NK-92 treated with Interleukin-12 subunit alpha and Interleukin-12 subunit beta, amount 100 ng/mL, for 24 hours (cell line): ENCODE data around the gene SOX6.
"Not testable (repeated sequence)": the region's sequence is repeated elsewhere in the genome, so short reads cannot be mapped to it uniquely, and the experiment has no call there.

Experiments used
- DNase-seq: peaks from one replicate; lab custom pipeline; 2025; lab: John Stamatoyannopoulos, UW

Gene SOX6

DNA sequence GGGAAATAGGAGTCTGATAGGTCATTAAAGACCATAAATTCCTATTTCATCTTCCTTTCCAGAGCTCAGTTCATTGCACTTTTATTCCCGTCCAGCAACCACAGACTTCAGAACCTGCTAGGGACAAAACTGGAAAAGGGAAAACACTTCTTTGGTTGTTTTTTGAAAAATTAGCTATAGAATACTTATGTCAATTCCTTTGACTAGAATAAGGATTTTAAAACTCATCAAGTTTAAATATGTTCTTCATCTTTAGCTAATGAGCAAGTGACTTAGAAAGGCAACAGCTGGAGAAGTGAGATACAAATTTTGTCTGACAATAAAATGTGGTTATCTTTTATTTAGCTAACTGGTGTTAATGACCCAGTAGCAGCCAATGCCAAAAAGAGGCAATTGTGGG, 206.9 kb downstream of the SOX6 start:
- no peak for DNase-seq

DNA sequence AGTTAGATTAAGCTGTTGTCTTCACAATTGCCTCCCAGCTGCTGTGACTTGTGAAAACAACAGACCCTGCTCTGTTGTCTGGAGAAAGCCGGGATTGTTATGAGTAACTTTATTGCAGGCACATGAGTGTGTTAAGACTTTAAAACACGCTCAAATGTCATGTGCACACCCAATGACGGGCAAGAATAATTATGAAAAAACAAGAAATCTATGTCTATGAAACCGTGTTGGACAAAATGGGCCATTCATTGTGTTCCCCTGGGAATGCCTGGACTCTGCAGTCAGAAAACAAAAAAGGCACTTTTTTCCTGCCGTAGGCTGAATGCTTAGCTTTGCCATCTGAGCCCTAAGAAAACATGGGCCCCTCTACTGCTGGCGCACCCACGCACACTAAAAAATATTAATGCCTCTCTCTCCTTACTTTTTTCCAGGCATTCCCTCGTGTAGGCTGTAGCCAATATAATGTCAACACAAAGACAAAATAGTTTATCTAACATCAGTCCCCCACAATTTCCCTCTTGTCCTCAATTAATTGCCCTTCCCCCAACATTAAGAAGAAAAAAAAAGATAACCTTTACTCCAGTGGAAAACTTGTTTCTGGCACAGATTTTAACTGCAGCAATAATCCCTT, 207.9 kb downstream of the SOX6 start:
- DNase-seq: no peak

DNA sequence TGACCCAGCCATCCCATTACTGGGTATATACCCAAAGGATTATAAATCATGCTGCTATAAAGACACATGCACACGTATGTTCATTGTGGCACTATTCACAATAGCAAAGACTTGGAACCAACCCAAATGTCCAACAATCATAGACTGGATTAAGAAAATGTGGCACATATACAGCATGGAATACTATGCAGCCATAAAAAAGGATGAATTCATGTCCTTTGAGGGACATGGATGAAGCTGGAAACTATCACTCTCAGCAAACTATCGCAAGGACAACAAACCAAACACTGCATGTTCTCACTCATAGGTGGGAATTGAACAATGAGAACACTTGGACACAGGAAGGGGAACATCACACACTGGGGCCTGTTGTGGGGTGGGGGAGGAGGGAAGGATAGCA, 209.4 kb downstream of the SOX6 start:
- DNase-seq: not testable (repeated sequence)

DNA sequence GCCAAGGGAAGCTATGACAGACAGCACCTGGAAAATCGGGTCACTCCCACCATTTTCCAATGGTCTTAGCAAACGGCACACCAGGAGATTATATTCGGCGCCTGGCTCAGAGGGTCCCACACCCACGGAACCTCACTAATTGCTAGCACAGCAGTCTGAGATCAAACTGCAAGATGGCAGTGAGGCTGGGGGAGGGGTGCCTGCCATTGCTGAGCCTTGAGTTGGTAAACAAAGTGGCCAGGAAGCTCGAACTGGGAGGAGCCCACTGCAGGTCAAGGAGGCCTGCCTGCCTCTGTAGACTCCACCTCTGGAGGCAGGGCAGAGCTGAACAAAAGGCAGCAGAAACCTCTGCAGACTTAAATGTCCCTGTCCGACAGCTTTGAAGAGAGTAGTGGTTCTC, 214.7 kb downstream of the SOX6 start:
- not testable (repeated sequence) for DNase-seq

DNA sequence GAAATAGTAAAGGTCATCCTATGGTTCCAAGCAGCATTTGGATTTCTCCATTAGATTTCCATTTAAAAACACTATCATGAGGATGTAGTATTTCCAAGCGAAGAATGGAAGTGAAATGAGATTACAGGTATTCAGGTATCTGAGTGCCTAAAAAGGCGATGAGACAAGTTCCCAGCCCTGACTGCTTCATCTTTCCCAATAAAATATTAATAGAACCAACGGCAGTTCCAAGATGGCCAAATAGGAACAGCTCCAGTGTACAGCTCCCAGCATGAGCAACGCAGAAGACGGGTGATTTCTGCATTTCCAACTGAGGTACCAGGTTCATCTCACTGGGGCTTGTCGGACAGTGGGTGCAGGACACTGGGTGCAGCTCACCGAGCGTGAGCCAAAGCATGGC, 215.2 kb downstream of the SOX6 start:
- DNase-seq: not testable (repeated sequence)

DNA sequence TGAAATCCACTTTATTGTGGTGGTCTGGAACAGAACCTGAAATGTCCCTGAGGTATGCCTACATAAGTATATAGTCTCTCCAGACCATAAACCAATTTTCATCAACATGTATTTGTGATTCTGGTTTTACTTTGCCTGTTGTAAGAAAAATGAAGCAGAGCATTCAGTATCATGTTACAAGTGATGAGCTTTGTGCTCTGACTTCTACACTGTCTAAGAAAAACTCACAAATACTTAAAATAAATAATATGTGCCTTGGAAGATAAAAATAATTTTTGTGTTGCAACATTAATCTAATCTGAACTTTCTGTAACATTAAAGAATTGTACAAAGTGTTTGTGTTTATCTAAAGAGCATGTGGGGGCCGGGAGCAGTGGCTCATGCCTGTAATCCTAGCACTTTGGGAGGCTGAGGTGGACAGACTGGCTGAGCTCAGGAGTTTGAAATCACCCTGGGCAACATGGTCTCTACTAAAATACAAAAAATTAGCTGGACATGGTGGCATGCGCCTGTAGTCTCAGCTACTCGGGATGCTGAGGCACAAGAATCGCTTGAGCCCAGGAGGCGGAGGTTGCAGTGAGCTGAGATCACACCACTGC, 219.5 kb downstream of the SOX6 start:
- no peak for DNase-seq

DNA sequence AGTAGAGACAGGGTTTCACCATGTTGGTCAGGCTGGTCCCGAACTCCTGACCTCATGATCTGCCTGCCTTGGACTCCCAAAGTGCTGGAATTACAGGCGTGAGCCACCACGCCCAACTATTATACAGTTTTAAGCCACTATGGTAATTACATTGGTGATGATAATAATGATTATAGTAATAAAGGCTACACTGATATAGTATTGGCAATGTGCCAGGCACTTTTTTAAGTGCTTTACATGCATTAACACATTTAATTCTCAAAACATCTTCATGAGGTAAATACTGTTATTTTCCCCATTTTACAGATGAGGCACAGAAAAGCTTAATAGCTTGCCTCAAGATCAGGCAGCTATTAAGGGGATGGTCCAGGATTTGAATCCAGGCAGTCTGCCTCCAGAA, 222.5 kb downstream of the SOX6 start:
- no peak for DNase-seq

DNA sequence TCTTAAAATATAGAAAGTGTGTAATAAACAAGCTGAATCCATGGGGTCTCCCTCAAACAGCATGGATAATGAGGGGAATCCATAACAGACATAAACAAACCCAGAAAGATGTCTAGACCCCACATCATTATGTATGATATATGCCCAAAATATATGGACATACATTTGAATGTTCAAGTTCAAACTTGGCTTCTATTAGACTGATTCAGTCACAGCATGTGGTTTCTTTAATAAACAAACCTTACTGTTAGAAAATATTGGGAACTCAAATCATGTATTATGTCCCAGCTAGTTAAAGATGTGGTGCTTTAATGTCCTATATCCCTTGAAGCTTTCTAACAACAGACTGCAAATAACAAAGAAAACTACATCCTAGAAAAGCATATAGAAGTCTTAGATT, 228.6 kb downstream of the SOX6 start:
- no peak for DNase-seq

DNA sequence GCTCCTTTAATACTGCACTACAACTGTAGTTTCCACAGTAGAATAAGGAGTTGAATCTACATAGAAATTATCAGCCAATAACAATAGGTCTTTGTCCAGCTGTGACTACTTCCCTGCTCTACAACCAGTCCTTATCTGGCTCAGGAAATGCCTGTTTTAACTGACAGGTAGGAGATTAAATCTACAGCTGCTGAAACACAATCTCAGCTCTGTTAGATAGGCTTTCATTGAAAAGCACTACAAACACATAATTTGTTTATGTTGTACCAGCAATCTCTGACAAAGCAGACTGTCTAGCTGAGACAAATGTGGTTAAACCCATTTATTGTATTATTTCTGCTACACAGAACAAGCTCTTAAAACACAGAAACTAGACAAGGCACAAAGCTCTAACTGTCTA, 230.0 kb downstream of the SOX6 start:
- DNase-seq: no peak

DNA sequence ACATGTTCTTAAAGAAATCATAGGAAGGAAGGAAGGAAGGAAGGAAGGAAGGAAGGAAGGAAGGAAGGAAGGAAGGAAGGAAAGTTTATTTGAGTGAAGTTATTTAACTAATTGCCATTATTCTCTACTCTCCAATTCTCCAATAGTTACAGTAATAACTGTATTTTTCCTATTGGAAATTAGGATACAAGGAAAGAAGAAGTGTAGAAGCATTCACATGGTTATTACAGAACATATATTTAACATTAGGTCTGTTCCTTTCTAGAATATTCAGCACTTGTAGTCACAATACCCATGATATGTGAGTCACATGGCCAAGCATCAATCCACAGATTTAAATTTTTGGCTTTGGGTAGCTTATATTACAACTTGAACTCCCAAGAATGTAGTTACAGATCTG, 230.6 kb downstream of the SOX6 start:
- no peak for DNase-seq

DNA sequence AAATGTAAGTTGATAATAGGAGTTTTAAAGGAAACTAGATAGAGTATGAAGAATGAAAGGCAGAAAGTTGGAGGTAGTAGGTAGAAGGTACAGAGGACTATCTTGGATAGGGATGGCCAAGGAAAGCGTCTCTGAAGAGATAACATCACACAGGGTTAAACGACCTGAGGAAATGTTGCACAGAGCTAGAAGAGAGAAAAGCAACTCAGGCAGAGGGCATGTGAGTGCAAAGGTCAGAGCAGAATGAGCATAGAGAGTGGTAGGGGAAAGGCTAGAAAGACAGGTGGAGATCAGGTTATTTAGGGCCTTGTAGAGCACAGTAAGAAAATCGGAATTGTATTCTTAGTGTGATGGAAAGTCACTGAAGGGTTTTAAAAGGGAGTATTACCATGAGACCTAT, 232.0 kb downstream of the SOX6 start:
- DNase-seq: no peak

DNA sequence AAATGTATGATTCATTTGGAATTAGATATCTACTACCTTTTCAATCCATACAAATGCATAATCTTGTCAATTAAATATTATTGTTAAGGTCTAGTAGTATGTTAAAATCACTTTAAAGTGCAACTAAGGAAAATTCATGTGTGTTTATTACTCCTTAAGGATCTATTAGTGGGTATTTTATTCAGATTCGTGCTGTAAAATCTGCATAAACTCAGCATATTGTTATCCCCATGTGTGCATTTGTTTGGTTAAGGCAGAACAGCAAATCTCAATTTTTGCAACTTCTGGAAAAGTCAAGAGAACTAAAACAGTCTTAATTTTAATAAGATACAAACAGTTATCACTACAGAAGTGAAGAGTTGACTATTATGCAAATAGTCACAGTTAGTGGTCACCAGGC, 234.5 kb downstream of the SOX6 start:
- DNase-seq: no peak

DNA sequence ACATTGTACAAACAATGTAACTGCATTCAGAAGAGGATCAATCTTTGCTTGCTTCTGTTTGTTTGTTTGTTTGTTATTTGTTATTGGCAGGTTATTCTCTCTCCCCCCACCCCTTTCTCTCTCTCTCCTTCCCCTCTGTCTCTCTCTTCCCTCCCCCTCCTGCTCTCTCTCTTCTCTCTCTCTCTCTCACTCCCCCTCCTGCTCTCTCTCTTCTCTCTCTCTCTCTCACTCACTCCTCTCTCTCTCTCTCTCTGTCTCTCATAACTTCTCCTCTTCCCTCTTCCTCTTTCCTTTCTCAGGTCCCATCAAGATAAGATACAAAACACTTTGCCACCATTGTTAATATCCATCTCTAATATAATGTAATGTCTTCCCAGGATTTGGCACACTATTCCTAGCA, 236.3 kb downstream of the SOX6 start:
- no peak for DNase-seq

DNA sequence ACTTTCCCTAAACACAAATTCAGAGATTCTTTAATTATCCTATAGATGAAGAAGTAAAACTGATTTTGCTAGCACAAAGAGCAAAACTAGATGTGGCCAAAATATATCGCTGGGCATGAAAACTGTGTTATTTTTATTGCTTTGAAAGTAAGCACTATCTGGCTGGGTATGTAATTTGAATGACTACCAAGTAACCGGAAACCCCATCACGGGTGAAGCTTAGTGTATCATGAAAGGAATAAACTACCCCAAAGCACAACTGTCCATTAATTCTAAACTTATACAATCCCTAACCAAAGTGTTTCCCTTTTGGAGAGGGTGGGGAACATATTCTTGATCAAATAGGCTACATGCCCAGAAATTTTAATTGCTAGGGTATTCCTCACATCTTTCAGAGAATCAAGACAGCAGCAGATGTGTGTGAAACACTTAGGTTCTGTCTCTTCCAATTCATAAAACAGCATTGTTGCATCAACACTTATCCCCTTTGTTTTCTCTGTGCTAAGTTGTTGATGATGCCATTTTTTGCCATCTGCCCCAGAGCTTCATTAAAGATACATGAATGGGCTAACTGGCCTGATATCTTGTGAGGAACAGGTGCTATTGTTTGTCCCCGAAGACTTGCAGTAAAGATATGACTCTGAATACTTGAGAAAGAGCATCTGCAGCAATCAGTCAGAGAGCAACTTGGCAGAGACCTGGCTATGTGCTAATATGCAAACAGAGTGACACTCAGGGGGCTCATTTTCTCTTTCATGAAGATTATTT, 238.2 kb downstream of the SOX6 start:
- DNase-seq: no peak

DNA sequence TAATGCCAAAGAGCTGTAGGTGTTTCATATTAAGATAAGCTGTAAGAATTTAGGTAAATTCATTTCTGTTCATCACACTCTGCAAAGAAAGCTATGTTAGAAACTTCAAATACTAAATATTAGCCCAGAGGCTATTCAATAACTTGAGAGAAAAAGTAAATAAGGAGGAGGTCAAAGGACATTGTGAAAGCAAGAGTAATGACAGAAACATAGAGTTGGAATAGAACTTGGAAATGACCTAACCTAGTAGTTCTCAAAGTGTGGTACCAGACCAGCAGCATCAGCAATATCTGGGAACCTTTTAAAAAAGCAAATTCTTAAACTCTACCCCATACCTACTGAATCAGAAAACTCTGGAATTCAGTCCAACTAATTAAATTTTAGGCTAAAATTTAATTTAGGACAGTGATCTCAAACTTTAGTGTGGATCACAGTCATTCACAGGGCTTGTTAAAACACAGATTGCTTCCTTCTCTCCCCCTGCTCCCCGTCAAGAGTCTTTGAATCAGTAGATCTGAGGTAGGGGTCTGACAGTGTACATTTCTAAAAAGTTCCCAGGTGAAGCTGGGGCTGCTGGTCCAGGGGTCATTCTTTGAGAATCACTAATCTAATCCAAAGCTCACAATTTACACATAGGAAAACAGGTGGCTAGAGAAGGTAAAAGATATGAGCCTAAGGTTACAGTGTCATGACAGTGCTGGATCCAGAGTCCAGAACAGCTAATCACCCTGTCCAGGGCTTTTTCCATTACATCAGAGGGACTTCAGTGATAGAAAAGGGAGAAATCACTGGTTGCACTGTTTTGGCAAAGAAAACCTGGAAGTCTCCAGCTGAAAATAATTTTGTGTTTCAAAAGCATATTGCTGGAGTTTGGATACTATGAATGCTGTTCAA, 241.1 kb downstream of the SOX6 start:
- no peak for DNase-seq

DNA sequence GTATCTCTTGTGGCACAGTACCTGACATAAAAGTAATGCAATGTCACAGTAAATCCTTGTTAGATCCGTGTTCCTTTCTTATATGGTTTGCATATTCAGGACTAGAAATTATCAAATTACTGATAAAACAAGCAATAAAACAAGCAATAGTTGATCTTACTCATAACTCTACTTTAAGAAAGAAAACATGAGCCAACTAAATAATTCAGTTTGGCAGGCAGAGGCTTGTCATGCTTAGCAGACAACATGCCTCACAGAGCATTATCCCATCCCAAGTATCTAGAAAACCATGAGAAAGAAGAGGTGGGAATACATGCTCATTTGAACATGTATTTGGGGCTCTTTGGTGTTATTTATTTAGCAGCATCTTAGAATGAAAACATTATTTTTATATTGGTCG, 241.9 kb downstream of the SOX6 start:
- no peak for DNase-seq

DNA sequence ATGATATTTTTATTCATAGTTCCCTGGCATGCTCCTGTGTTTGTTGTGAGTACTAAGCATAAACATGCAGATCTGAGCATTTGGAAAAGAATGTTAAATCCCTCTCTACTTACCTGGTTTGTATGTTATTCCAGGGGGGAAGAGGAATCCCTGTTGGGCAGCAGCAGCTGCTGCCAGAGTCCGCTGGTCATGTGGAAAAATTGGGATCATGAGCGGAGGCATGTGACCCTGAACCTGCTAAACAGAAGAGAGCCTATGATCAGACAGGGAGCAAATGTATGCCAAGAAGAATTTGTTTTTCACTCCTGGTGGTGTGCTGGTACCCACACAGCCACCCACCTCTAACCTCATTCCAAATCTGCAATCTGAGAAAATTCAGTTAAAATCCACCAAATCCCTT, 244.7 kb downstream of the SOX6 start:
- no peak for DNase-seq

DNA sequence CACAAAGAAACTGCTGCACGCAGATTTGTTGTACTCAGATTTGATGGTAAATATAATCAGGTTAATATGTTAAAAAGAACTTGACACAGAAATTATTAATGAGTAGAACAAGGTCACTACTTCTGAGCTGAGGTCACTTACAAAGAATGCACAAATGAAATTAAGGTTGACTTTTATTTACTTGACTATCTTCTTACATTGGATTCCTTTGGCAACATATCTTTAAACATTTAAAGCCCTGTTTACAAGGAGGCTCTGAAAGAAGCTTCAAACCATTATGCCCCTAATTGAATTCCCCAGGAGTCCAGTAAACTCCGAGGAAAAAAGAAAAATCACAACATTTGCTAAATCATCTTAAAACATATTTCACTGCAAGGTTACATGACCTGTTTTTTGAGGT, 245.5 kb downstream of the SOX6 start:
- DNase-seq: no peak

DNA sequence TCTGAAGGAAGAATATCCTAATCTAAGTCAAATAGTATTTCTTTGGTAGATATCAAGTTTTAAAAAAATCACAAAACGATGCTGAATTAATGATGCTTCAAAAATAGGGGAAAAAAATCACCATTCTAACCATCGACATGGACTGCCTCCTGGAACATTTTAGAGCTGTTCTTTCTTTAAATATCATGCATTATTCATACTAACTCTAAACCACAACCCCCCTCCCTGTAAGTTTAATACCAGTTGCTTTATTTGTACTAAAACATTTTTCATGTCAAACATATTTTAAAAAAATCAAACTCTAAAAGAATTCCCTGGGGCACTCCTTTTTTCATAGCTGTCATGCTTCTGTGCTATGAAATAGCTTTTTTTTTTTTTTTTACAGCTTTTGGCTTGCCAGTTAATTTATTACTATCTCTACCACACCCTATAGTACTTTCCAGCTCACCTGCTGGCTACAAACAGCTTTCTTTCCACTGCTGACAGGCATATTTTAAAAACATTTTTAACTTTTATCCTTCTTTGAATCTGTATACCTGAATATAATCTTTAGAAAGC, 256.9 kb downstream of the SOX6 start:
- no peak for DNase-seq

DNA sequence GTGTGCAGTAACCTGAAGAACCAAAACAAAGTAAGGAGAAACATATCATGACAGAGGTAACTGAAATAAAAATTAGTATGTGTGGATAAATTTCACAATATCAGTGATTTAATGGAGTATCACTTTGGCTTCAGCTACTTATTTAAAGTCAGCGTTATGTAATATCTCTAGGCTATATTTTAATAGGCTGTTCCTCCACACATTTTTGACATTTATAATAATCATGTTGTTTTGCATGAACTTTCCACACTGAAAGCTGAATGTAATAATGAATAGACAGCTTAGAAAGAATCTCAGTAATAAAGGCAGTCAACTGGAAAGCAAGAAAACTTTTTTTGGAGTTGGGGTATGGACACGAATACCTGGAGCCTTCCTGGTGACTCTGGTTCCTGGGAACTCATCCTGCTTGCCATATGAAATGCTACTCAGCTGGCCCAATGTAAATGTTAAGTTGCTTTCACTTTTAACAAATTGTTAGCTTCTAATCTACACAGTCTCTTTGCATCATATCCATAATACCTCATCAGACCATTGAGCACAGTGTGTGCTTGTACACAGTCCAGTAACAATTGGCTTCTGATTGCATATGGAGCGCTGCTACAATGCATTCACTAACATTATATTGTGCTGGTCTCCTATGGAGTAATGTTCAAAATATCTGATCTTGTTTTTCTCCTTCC, 257.7 kb downstream of the SOX6 start:
- no peak for DNase-seq

DNA sequence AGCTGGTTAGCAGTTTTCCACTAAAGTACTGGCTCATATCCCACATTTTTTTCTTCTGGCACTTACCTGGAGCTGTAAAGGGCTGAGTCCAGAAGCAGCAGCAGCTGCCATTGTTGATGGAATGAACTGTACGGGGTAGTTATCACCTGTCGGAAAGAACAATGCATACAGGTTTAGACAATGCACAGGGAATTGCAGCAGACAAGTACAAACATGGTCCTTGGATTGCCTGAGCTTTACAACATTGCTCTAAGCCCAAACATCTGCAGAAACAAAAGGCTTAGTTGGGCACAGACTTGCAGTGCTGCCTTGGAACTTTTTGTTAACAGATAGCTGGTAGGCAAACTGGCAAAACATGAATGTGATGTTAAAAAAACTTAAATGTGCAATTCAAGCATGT, 258.8 kb downstream of the SOX6 start:
- no peak for DNase-seq

DNA sequence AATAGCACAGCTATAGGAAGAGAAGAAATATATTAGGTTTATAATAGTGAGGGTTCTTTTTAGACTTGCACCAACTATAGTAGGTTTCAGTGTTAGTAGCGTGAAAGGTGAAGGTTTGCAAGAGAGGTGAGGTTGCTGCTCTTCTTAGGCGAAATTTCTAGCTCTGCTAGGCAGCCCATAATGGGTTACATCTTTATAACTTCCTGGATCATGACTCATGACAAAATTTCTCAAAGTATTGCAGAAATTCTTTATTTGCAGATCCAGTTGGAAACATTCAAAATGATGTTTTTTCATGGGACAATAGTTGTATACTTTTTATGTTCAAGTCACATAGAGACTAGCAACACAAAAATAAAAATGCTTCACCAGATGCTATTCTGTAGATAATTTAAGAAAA, 260.0 kb downstream of the SOX6 start:
- no peak for DNase-seq
